GM12875 (cell line): Measurements from ENCODE around the gene RPL35.

Source experiments
- H3K4me3 ChIP-seq: one replicate; pipeline ENCODE4 v1.5.1; 2011; ENCODE audit warnings: low read depth, low read length, control low read depth
- CTCF ChIP-seq: IDR thresholded peaks from 2 replicates; pipeline ENCODE4 v1.5.1; 2011; ENCODE audit warnings: low read depth, mild to moderate bottlenecking, control low read depth, inconsistent platforms, low read length, moderate library complexity, borderline replicate concordance; ENCODE audit not compliant: insufficient read depth

Gene RPL35

GRCh38 chr9:124877021-124877782, 15.4 kb upstream of the RPL35 start:
- no peak for TF ChIP-seq CTCF
- H3K4me3 ChIP-seq = no peak overlapping the region

- TF ChIP-seq CTCF = no peak
- H3K4me3 ChIP-seq = no peak overlapping the region
Observed at GRCh38 chr9:124875501-124875900, 13.7 kb upstream of the RPL35 start.

- no peak overlapping the region for H3K4me3 ChIP-seq
- TF ChIP-seq CTCF = no peak
Observed at GRCh38 chr9:124873664-124874063, 11.9 kb upstream of the RPL35 start.

GRCh38 chr9:124871156-124871561, 9.4 kb upstream of the RPL35 start:
- peak overlapping the region; percentile 70 for H3K4me3 ChIP-seq
- TF ChIP-seq CTCF = no peak

GRCh38 chr9:124870723-124871122, 9.0 kb upstream of the RPL35 start:
- H3K4me3 ChIP-seq = peak overlapping the region; percentile 70
- no peak for TF ChIP-seq CTCF

- H3K4me3 ChIP-seq = peak overlapping the region; percentile 70
- TF ChIP-seq CTCF = no peak
Observed at GRCh38 chr9:124869986-124870560, 8.3 kb upstream of the RPL35 start.

GRCh38 chr9:124869466-124869985, 7.8 kb upstream of the RPL35 start:
- peak overlapping the region; percentile 70 for H3K4me3 ChIP-seq
- TF ChIP-seq CTCF = no peak
